Stomach (tissue), 9 donors: ENCODE measurements around the gene LRRC70. TPM values are rescaled to one million over a fixed set of nuclear protein-coding genes. Genes with fewer than 3 reads are reported as not detected.

ENCODE experiments used
- DNase-seq, 2 donors: peaks; one replicate each; pipeline versions ENCODE4 v3.0.0 to v3.0.0-alpha.2; 2013 to 2019
- H3K27ac ChIP-seq, 5 donors: fragments of 200-600 bp in 4 of 5; sonication (generic) in 4 of 5; one replicate each; pipeline ENCODE4 v1.5.1; 2013 to 2019; ENCODE audit warnings: mild to moderate bottlenecking in 1 of 5, moderate library complexity in 1 of 5
- H3K27me3 ChIP-seq, 3 donors: fragments of 200-600 bp; sonication (generic); one replicate each; pipeline ENCODE4 v1.5.1; 2017 to 2019; ENCODE audit warnings: mixed run types in 1 of 3
- H3K36me3 ChIP-seq, 4 donors: fragments of 200-600 bp; sonication (generic); 1 replicate in 3 of 4; 2 replicates in 1 of 4; pipeline ENCODE4 v1.5.1; 2016 to 2019
- H3K4me1 ChIP-seq, 4 donors: fragments of 200-600 bp; sonication (generic); one replicate each; pipeline ENCODE4 v1.5.1; 2016 to 2019
- H3K4me3 ChIP-seq, 4 donors: fragments of 200-600 bp; sonication (generic) in 3 of 4; one replicate each; pipeline ENCODE4 v1.5.1; 2016 to 2019; ENCODE audit warnings: mild to moderate bottlenecking in 1 of 4
- H3K9me3 ChIP-seq, 4 donors: fragments of 200-600 bp; sonication (generic); one replicate each; pipeline ENCODE4 v1.5.1; 2016 to 2019
- CTCF ChIP-seq, 7 experiments: fragments of 450-650 bp in 4 of 7; fragments of 200-600 bp in 3 of 7; sonication (generic) in 3 of 7; IDR thresholded peaks; one replicate each; pipeline ENCODE4 v1.5.1; 2016 to 2019; ENCODE audit warnings: antibody characterized with exemption in 7 of 7, control low read depth in 2 of 7, mild to moderate bottlenecking in 1 of 7
- EP300 ChIP-seq: sonication (generic); formaldehyde crosslinking; IDR thresholded peaks from one replicate; pipeline ENCODE4 v1.6.1; 2017; ENCODE audit warnings: antibody characterized with exemption
- POLR2A ChIP-seq, 4 donors: fragments of 450-650 bp; IDR thresholded peaks; one replicate each; pipeline ENCODE4 v1.6.1; 2016; ENCODE audit warnings: antibody characterized with exemption in 4 of 4, control low read depth in 2 of 4, mild to moderate bottlenecking in 1 of 4, moderate library complexity in 1 of 4
- POLR2AphosphoS5 ChIP-seq, 3 donors: sonication (generic); formaldehyde crosslinking; IDR thresholded peaks; one replicate each; pipeline ENCODE4 v1.6.1; 2016; ENCODE audit warnings: antibody characterized with exemption in 3 of 3
- WGBS, 5 donors: extraction: QIAGEN DNeasy Blood & Tissue Kit in 3 of 5; methylation state at CpG; one replicate each; pipeline versions ENCODE4 v1.1.5 to v1.1.7; 2013 to 2018; 5-methylcytosine and 5-hydroxymethylcytosine counted together
- intact Hi-C: fragments of 100-400 bp; cut with DNase I; formaldehyde crosslinking; loops from one replicate; pipeline ENCODE4 v1.15.1; 2023; ENCODE audit warnings: low total_unique reads
- polyA plus RNA-seq, 3 donors: library from polyadenylated mRNA; stranded (reverse); fragments of 200-250 nt; gene quantifications; one replicate each; pipeline ENCODE4 v1.2.3, GENCODE V29; 2013
- total RNA-seq, 5 donors: library from RNA; depleted of rRNA; stranded (reverse); fragments of >200 nt; gene quantifications; one replicate each; pipeline versions ENCODE4 v1.1.0 to v1.2.3, GENCODE V29; 2014 to 2016
- donor health status: healthy with polysubstance abuse.
- donor health status: Bipolar disorder and iron deficiency.
- donor health status: healthy.

LRRC70 gene
- total and polyA plus RNA-seq, 8 donors: 0.68 to 22.8 (median 5.3) TPM; not detected in 2

GRCh38 chr5:62574599-62574998, 4.0 kb upstream of the LRRC70 start:
- 77 to 92% (median 84%) methylated on average over 2 of the region's 2 CpGs for WGBS, 5 donors
- H3K36me3 ChIP-seq: peaks cover 0 to 5% (median under 1%) of the 10 kb centered on the region in 4 donors
- no peak overlapping the region for H3K27ac ChIP-seq
- H3K9me3 ChIP-seq: no peaks in the 10 kb centered on the region
- H3K4me1 ChIP-seq: no peaks in the 10 kb centered on the region
- no peak overlapping the region for H3K4me3 ChIP-seq
- no peak for DNase-seq
- H3K27me3 ChIP-seq: no peaks in the 10 kb centered on the region
- TF ChIP-seq CTCF (IDR thresholded peaks at IDR 0.05) (no peak), POLR2A (IDR thresholded peaks at IDR 0.05) (no peak), POLR2AphosphoS5 (IDR thresholded peaks at IDR 0.05) (no peak), EP300 (no peak)
- intact Hi-C loops: no loop called here

GRCh38 chr5:62575066-62575465, 3.6 kb upstream of the LRRC70 start:
- peaks cover 0 to 5% (median 0%) of the 10 kb centered on the region in 4 donors for H3K36me3 ChIP-seq
- H3K4me3 ChIP-seq: no peak overlapping the region
- no peaks in the 10 kb centered on the region for H3K9me3 ChIP-seq
- no peak for TF ChIP-seq POLR2A (IDR thresholded peaks at IDR 0.05)
- no peak for TF ChIP-seq CTCF (IDR thresholded peaks at IDR 0.05)
- TF ChIP-seq EP300: no peak
- TF ChIP-seq POLR2AphosphoS5 (IDR thresholded peaks at IDR 0.05): no peak
- no peak for DNase-seq
- no peak overlapping the region for H3K27ac ChIP-seq
- 70 to 83% (median 81%) methylated on average over 2 of the region's 2 CpGs for WGBS, 5 donors
- no peaks in the 10 kb centered on the region for H3K4me1 ChIP-seq
- H3K27me3 ChIP-seq: no peaks in the 10 kb centered on the region
- intact Hi-C loops: no loop called here

- intact Hi-C loops: no loop called here
- DNase-seq: no peak
- TF ChIP-seq CTCF (IDR thresholded peaks at IDR 0.05) (no peak), POLR2A (IDR thresholded peaks at IDR 0.05) (no peak), EP300 (no peak)
- H3K36me3 ChIP-seq: peaks cover 0 to 8% (median 2%) of the 10 kb centered on the region in 4 donors
- 81 to 88% (median 84%) methylated on average over 1 of the region's 1 CpG for WGBS, 5 donors
- H3K4me3 ChIP-seq: no peak overlapping the region
- H3K4me1 ChIP-seq: no peaks in the 10 kb centered on the region
- no peak overlapping the region for H3K27ac ChIP-seq
- H3K9me3 ChIP-seq: no peaks in the 10 kb centered on the region
- no peaks in the 10 kb centered on the region for H3K27me3 ChIP-seq
Measured at GRCh38 chr5:62575489-62575888, 3.1 kb upstream of the LRRC70 start.

GRCh38 chr5:62576570-62577170, 1.9 kb upstream of the LRRC70 start:
- H3K4me1 ChIP-seq: no peaks in the 10 kb centered on the region
- intact Hi-C loops: no loop called here
- no peak for DNase-seq
- TF ChIP-seq POLR2A (IDR thresholded peaks at IDR 0.05) (no peak), POLR2AphosphoS5 (IDR thresholded peaks at IDR 0.05) (no peak), EP300 (no peak), CTCF (IDR thresholded peaks at IDR 0.05) (no peak)
- H3K9me3 ChIP-seq: no peaks in the 10 kb centered on the region
- H3K27ac ChIP-seq: no peak overlapping the region
- no peaks in the 10 kb centered on the region for H3K27me3 ChIP-seq
- peaks cover 0 to 11% (median 3%) of the 10 kb centered on the region in 4 donors for H3K36me3 ChIP-seq
- 84 to 90% (median 89%) methylated on average over 4 of the region's 4 CpGs for WGBS, 5 donors
- H3K4me3 ChIP-seq: no peak overlapping the region
